PC-3 (cell line): ENCODE data around the gene TANGO2. TPM values are rescaled to one million over a fixed set of nuclear protein-coding genes. Genes with fewer than 3 reads are reported as not detected.

ENCODE experiments used
- ATAC-seq: fragments of 200-7000 bp; cut with Tn5 transposase; 2 replicates; pipeline ENCODE4 v1.9.1; 2020; ENCODE audit warnings: mild to moderate bottlenecking, moderate library complexity
- BruUV-seq: library from RNA; stranded (reverse); fragments of 400-500 nt; replicated peaks from 2 replicates; lab custom pipeline; 2021; lab: Mats Ljungman, UMichigan
- CTCF ChIA-PET: fragments of 300-600 bp; sonication (Branson Sonifier 250); formaldehyde crosslinking; loops from one replicate; lab custom pipeline; 2022; ENCODE audit warnings: antibody characterized with exemption; lab: Charles Lee
- POLR2A ChIA-PET: fragments of 300-600 bp; sonication (Branson Sonifier 250); formaldehyde crosslinking; loops from one replicate; lab custom pipeline; 2022; ENCODE audit warnings: antibody characterized with exemption; ENCODE audit not compliant: unreplicated experiment; lab: Charles Lee
- DNase-seq: peaks from one replicate; pipeline ENCODE4 v3.0.0-alpha.2; 2015
- H2AFZ ChIP-seq: fragments of 300-600 bp; sonication (generic); 2 replicates; pipeline ENCODE4 v1.6.0; 2016; ENCODE audit warnings: antibody characterized with exemption, low read length
- H3F3A ChIP-seq: fragments of 300-600 bp; sonication (generic); one replicate; pipeline ENCODE4 v1.6.0; 2017; ENCODE audit warnings: antibody characterized with exemption, low read length, control low read depth, mild to moderate bottlenecking; ENCODE audit not compliant: unreplicated experiment
- H3K27ac ChIP-seq: fragments of 300-600 bp; sonication (generic); 2 replicates; pipeline ENCODE4 v1.5.1; 2016; ENCODE audit warnings: mild to moderate bottlenecking, low read length
- H3K27me3 ChIP-seq: fragments of 300-600 bp; sonication (generic); 2 replicates; pipeline ENCODE4 v1.6.1; 2016; ENCODE audit warnings: low read length, mixed read lengths
- H3K36me3 ChIP-seq: fragments of 300-600 bp; sonication (generic); 2 replicates; pipeline ENCODE4 v1.6.1; 2016; ENCODE audit warnings: low read depth, mixed run types, low read length, mixed read lengths
- H3K4me1 ChIP-seq: fragments of 300-600 bp; sonication (generic); 2 replicates; pipeline ENCODE4 v1.5.1; 2016; ENCODE audit warnings: low read length; ENCODE audit not compliant: insufficient read depth
- H3K4me2 ChIP-seq: fragments of 300-600 bp; sonication (generic); 2 replicates; pipeline ENCODE4 v1.6.0; 2016; ENCODE audit warnings: low read length
- H3K4me3 ChIP-seq: fragments of 300-600 bp; sonication (generic); 2 replicates; pipeline ENCODE4 v1.5.1; 2016; ENCODE audit warnings: mild to moderate bottlenecking, low read length, mixed read lengths
- H3K79me2 ChIP-seq: fragments of 300-600 bp; sonication (generic); 2 replicates; pipeline ENCODE4 v1.6.1; 2017; ENCODE audit warnings: low read length, mixed read lengths
- H3K9ac ChIP-seq: fragments of 300-600 bp; sonication (generic); 2 replicates; pipeline ENCODE4 v1.6.0; 2016; ENCODE audit warnings: mild to moderate bottlenecking, low read length
- H3K9me2 ChIP-seq: fragments of 300-600 bp; sonication (generic); replicated peaks from 2 replicates; pipeline ENCODE4 v1.6.1; 2016; ENCODE audit warnings: mixed run types, low read length, mixed read lengths
- H3K9me3 ChIP-seq: fragments of 300-600 bp; sonication (generic); 2 replicates; pipeline ENCODE4 v1.6.1; 2016; ENCODE audit warnings: low read length, mixed read lengths
- H4K20me1 ChIP-seq: fragments of 300-600 bp; sonication (generic); 2 replicates; pipeline ENCODE4 v1.6.1; 2016; ENCODE audit warnings: low read length, mixed read lengths
- EZH2 ChIP-seq: fragments of 300-600 bp; sonication (generic); IDR thresholded peaks from one replicate; pipeline ENCODE4 v1.6.1; 2017; ENCODE audit warnings: antibody characterized with exemption, mild to moderate bottlenecking, low read length; ENCODE audit not compliant: unreplicated experiment
- EZH2phosphoT487 ChIP-seq: fragments of 300-600 bp; sonication (generic); IDR thresholded peaks from 2 replicates; pipeline ENCODE4 v1.6.1; 2018; ENCODE audit warnings: mild to moderate bottlenecking, antibody characterized with exemption, low read length, borderline replicate concordance
- intact Hi-C: fragments of 100-400 bp; cut with micrococcal nuclease; formaldehyde crosslinking; loops from 2 replicates; pipeline ENCODE4 v1.9.0; 2023
- total RNA-seq: library from RNA; depleted of rRNA; stranded (reverse); fragments of >200 nt; gene quantifications from 2 replicates; pipeline ENCODE4 v1.2.3, GENCODE V29; 2014
- TF ChIP-seq, protein P1 (sequence below): fragments of 300-600 bp; sonication (generic); conservative IDR thresholded peaks from 2 replicates; pipeline ENCODE4 v1.5.1; 2017; ENCODE audit warnings: antibody characterized with exemption, low read depth, mild to moderate bottlenecking, low read length

Gene TANGO2
- total RNA-seq, 1 experiment from 2014 or later, result 23.5 TPM

DNA sequence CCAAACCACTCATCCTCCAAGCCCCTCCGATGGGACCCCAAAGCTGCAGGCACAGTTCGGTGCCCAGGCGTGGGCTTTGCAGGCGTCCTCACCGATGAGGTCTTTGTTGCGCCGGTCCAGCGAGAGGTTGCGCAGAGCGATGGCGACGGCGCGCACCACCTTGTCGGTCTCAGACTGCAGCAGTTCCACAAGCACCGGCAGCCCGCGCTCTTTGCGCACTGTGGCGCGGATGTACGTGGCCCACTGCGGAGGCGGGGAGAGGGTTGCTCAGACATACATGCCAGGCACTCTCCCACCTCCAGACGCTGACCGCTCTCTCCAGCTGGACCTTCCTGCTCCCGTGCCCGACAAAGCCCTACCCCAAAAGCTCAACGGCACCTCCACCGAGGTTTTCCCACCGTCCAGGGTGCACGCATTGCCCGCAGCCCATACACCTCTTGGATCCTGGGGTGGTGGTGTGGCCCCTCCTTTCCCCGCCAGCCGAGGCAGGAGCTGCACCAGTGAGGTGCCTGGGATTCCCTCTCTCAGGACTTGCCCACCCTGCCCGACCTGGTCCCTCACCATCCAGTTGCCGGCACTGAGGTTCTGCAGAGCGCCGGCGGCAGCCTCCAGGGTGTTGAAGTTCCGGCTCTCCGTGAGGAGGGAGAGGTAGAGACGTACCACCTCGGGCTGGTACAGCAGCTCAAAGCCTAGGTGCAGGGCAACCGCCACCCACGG lies 47.2 kb upstream of the TANGO2 start:
- H2AFZ ChIP-seq, result no peak overlapping the region
- H3K4me1 ChIP-seq, result peaks cover 9% of the 10 kb centered on the region; the same call in 1 of the 2 replicates
- no peaks in the 10 kb centered on the region for H3F3A ChIP-seq
- H3K9me2 ChIP-seq, result no peaks in the 10 kb centered on the region
- no peaks in the 10 kb centered on the region for H3K79me2 ChIP-seq
- no peak overlapping the region for H3K27ac ChIP-seq
- no peaks in the 10 kb centered on the region for H3K36me3 ChIP-seq
- BruUV-seq, result no TSS peak
- intact Hi-C loops, result no loop called here
- H3K9me3 ChIP-seq, result no peaks in the 10 kb centered on the region
- ChIA-PET POLR2A (no interaction called here), CTCF (no interaction called here)
- H3K4me2 ChIP-seq, result no peak overlapping the region
- no peak for ATAC-seq
- H4K20me1 ChIP-seq, result no peaks in the 10 kb centered on the region
- no peak for DNase-seq
- H3K4me3 ChIP-seq, result no peak overlapping the region
- no peak overlapping the region for H3K9ac ChIP-seq
- TF ChIP-seq EZH2 (no peak), EZH2phosphoT487 (no peak)
- TF ChIP-seq, protein P1, sequence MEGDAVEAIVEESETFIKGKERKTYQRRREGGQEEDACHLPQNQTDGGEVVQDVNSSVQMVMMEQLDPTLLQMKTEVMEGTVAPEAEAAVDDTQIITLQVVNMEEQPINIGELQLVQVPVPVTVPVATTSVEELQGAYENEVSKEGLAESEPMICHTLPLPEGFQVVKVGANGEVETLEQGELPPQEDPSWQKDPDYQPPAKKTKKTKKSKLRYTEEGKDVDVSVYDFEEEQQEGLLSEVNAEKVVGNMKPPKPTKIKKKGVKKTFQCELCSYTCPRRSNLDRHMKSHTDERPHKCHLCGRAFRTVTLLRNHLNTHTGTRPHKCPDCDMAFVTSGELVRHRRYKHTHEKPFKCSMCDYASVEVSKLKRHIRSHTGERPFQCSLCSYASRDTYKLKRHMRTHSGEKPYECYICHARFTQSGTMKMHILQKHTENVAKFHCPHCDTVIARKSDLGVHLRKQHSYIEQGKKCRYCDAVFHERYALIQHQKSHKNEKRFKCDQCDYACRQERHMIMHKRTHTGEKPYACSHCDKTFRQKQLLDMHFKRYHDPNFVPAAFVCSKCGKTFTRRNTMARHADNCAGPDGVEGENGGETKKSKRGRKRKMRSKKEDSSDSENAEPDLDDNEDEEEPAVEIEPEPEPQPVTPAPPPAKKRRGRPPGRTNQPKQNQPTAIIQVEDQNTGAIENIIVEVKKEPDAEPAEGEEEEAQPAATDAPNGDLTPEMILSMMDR, result no peak
- H3K27me3 ChIP-seq, result no peaks in the 10 kb centered on the region

DNA sequence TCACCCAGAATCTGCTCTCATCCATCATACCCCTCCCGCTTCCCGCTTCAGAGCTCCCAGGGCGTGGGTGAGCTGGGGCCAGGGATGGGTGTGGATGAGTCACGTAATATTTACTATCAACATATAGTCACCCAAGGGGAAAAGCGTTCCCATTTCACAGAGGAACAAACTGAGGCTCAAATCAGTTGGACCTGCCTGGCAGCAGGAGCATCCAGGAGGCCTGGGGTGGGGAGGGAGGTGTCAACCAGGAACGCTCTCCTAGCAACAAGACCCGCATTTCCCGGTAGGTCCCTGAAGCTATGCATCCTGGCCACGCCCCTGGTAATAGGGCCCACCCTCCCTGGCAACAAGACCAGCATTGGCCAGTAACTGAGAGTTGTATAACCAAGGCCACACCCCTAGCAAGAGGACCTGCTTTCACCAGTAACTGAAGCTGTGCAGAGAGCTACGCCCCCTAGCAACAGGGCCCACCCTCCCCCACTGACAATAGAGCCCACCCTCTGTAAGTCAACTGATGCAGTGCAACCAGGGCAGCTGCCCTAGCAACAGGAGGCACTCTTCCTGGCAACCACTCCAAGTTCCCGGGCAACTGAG lies 46.5 kb upstream of the TANGO2 start:
- peaks cover 9% of the 10 kb centered on the region; the same call in 1 of the 2 replicates for H3K4me1 ChIP-seq
- H3K36me3 ChIP-seq, result no peaks in the 10 kb centered on the region
- no peaks in the 10 kb centered on the region for H3K27me3 ChIP-seq
- H3K9me2 ChIP-seq, result no peaks in the 10 kb centered on the region
- H2AFZ ChIP-seq, result no peak overlapping the region
- H3K9ac ChIP-seq, result no peak overlapping the region
- CTCF ChIA-PET, result no interaction called here
- no peak overlapping the region for H3K27ac ChIP-seq
- no peaks in the 10 kb centered on the region for H3K9me3 ChIP-seq
- DNase-seq, result peak; percentile 22
- H3K4me3 ChIP-seq, result no peak overlapping the region
- no peaks in the 10 kb centered on the region for H4K20me1 ChIP-seq
- intact Hi-C loops, result no loop called here
- TF ChIP-seq EZH2phosphoT487 (no peak), EZH2 (no peak)
- TF ChIP-seq, protein P1, result no peak
- ATAC-seq, result no peak
- no peaks in the 10 kb centered on the region for H3K79me2 ChIP-seq
- POLR2A ChIA-PET, result no interaction called here
- H3F3A ChIP-seq, result no peaks in the 10 kb centered on the region
- no peak overlapping the region for H3K4me2 ChIP-seq
- no TSS peak for BruUV-seq
